MM.1S (cell line): ENCODE results near the gene SMARCD3.

Experiments used
- EZH2 ChIP-seq: fragments of 300-600 bp; sonication (generic); optimal IDR thresholded peaks from 2 replicates; pipeline ENCODE3; 2017; ENCODE audit warnings: low read depth, mild to moderate bottlenecking, antibody characterized with exemption, low read length, mixed read lengths
- EZH2phosphoT487 ChIP-seq: fragments of 300-600 bp; sonication (generic); IDR thresholded peaks from 2 replicates; pipeline ENCODE4 v1.6.1; 2018; ENCODE audit warnings: antibody characterized with exemption, low read length
- TF ChIP-seq, protein P1 (sequence below): fragments of 300-600 bp; sonication (generic); IDR thresholded peaks from 2 replicates; pipeline ENCODE4 v1.5.1; 2016; ENCODE audit warnings: antibody characterized with exemption, low read length, mixed read lengths

DNA sequence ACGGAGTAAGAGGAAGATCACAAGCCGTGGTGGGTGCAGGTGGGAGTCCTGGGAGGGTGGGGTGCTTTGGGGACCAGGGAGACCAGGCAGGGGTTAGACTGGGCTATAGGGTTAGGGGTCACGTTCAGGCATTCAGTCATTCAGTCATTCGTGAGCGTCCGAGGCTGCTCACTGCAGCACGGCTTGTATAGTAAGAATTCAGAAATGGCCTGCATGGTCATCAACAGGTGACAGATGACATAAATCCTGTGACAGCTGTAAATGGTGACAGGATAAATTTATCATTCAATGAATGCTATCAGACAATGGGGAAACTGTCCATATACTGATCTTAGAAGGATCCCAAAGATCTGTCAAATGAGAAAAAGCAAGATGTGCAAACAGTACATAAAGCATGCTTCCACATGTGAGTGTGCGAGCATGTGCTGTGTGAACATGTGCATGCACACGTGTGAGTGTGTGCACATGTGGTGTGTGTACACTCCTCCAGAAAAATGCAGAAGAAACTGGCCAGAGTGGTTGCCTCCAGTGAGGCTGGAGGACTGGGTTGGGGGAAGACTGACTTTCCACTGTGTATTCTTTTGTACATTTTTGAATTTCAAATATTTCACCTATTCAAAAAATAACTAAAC lies 32.0 kb upstream of the SMARCD3 start:
- TF ChIP-seq, protein P1, sequence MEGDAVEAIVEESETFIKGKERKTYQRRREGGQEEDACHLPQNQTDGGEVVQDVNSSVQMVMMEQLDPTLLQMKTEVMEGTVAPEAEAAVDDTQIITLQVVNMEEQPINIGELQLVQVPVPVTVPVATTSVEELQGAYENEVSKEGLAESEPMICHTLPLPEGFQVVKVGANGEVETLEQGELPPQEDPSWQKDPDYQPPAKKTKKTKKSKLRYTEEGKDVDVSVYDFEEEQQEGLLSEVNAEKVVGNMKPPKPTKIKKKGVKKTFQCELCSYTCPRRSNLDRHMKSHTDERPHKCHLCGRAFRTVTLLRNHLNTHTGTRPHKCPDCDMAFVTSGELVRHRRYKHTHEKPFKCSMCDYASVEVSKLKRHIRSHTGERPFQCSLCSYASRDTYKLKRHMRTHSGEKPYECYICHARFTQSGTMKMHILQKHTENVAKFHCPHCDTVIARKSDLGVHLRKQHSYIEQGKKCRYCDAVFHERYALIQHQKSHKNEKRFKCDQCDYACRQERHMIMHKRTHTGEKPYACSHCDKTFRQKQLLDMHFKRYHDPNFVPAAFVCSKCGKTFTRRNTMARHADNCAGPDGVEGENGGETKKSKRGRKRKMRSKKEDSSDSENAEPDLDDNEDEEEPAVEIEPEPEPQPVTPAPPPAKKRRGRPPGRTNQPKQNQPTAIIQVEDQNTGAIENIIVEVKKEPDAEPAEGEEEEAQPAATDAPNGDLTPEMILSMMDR = no peak
- TF ChIP-seq EZH2phosphoT487 (no peak), EZH2 (no peak)
